ENCODE results near the gene SLC4A11.

SLC4A11 gene

DNA sequence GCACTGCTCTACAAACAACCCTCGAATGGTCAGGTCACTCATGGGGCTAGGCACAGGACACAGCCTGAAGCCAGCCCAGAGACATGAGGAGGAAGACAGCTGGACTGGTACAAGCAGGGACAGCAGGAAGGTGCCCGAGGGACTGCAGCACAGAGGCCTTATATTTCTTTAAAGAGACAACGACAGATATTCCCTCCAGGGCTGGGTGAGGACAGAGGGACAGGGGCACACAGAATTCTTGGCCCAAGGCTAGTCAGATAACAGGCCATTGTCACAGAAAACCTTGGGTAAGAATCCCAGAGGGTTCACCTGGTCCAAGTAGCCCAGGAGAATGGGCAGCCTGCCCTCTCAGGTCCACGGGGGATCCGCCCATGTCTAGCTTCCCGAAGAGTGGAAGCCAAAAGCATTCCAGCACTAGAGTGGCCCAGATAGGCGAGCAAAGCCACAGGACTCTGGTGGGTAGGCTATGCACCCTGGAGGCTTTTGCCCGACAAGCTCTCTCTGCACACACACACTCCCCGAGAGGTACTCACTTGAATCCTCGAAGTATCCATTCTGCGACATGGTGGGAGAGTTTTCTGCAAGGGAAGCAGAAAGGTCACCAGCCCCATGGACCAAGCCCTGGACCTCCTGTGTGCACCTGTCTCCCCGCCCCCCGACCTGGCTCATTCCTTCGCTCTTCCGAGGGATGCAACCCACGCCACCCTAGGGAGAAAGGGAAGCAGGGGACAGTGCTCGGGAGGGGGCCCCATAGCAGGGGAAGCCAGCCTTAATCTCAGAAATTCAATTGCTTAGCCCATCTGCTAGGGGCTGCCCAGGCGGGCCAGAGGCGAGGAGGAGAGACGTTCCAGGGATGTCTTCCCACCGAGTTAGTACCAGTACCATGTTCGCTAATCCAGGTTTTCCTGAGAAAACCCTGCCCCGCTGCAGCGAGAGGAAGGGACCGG lies 1.7 kb downstream of the SLC4A11 start:
- Histone ChIP-seq H3K9me3 (ENCODE audit: insufficient read depth, low read length) (no peaks in the 10 kb centered on the region), H4K20me1 (ENCODE audit: low read depth, low read length) (no peaks in the 10 kb centered on the region), H3F3A (ENCODE audit: insufficient read depth) (no peaks in the 10 kb centered on the region), H3K9me2 (replicated peaks; ENCODE audit: insufficient read depth, low read length) (no peaks in the 10 kb centered on the region), H3K4me3 (ENCODE audit: insufficient read depth, low read length, poor library complexity, severe bottlenecking) (no peak overlapping the region), H3K9ac (ENCODE audit: low read length) (peak overlapping the region; percentile 53; the same call in 1 of the 2 replicates), H3K4me2 (ENCODE audit: low read depth, low read length, poor library complexity, severe bottlenecking) (peak overlapping the region; percentile 63), H3K27ac (ENCODE audit: low read depth, low read length) (no peak overlapping the region), H3K27me3 (ENCODE audit: low read length) (no peaks in the 10 kb centered on the region), H3K79me2 (ENCODE audit: insufficient read depth, low read length) (no peaks in the 10 kb centered on the region), H3K36me3 (ENCODE audit: low read length) (no peaks in the 10 kb centered on the region), H2AFZ (ENCODE audit: low read depth, low read length, severe bottlenecking) (no peak overlapping the region)
- TF ChIP-seq, protein P1, sequence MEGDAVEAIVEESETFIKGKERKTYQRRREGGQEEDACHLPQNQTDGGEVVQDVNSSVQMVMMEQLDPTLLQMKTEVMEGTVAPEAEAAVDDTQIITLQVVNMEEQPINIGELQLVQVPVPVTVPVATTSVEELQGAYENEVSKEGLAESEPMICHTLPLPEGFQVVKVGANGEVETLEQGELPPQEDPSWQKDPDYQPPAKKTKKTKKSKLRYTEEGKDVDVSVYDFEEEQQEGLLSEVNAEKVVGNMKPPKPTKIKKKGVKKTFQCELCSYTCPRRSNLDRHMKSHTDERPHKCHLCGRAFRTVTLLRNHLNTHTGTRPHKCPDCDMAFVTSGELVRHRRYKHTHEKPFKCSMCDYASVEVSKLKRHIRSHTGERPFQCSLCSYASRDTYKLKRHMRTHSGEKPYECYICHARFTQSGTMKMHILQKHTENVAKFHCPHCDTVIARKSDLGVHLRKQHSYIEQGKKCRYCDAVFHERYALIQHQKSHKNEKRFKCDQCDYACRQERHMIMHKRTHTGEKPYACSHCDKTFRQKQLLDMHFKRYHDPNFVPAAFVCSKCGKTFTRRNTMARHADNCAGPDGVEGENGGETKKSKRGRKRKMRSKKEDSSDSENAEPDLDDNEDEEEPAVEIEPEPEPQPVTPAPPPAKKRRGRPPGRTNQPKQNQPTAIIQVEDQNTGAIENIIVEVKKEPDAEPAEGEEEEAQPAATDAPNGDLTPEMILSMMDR (IDR thresholded peaks at IDR 0.05; ENCODE audit: insufficient read depth, low read length, poor library complexity, severe bottlenecking) = no peak
- no peak for TF ChIP-seq EZH2phosphoT487 (conservative IDR thresholded peaks at IDR 0.05; ENCODE audit: low read length)

- Histone ChIP-seq H3K9me3 (ENCODE audit: insufficient read depth, low read length) (no peaks in the 10 kb centered on the region), H3F3A (ENCODE audit: insufficient read depth) (no peaks in the 10 kb centered on the region), H4K20me1 (ENCODE audit: low read depth, low read length) (no peaks in the 10 kb centered on the region)
These were observed 3.2 kb downstream of the SLC4A11 start for GRCh38 chr20:3235666-3236324.

GRCh38 chr20:3233991-3234498 lies 4.9 kb downstream of the SLC4A11 start:
- Histone ChIP-seq H2AFZ (ENCODE audit: low read depth, low read length, severe bottlenecking) (no peak overlapping the region), H3F3A (ENCODE audit: insufficient read depth) (no peaks in the 10 kb centered on the region), H3K36me3 (ENCODE audit: low read length) (no peaks in the 10 kb centered on the region), H3K27me3 (ENCODE audit: low read length) (no peaks in the 10 kb centered on the region), H3K9me3 (ENCODE audit: insufficient read depth, low read length) (no peaks in the 10 kb centered on the region), H4K20me1 (ENCODE audit: low read depth, low read length) (no peaks in the 10 kb centered on the region), H3K9me2 (replicated peaks; ENCODE audit: insufficient read depth, low read length) (no peaks in the 10 kb centered on the region), H3K9ac (ENCODE audit: low read length) (no peak overlapping the region), H3K4me3 (ENCODE audit: insufficient read depth, low read length, poor library complexity, severe bottlenecking) (no peak overlapping the region), H3K4me2 (ENCODE audit: low read depth, low read length, poor library complexity, severe bottlenecking) (no peak overlapping the region), H3K27ac (ENCODE audit: low read depth, low read length) (no peak overlapping the region), H3K79me2 (ENCODE audit: insufficient read depth, low read length) (no peaks in the 10 kb centered on the region)
- TF ChIP-seq, protein P1 (IDR thresholded peaks at IDR 0.05; ENCODE audit: insufficient read depth, low read length, poor library complexity, severe bottlenecking) = no peak
- TF ChIP-seq EZH2phosphoT487 (conservative IDR thresholded peaks at IDR 0.05; ENCODE audit: low read length) = no peak

More at GRCh38 chr20:3235666-3236324, 3.2 kb downstream of the SLC4A11 start:
- Histone ChIP-seq H3K27ac (ENCODE audit: low read depth, low read length) (no peak overlapping the region), H3K4me3 (ENCODE audit: insufficient read depth, low read length, poor library complexity, severe bottlenecking) (no peak overlapping the region), H3K27me3 (ENCODE audit: low read length) (no peaks in the 10 kb centered on the region), H3K36me3 (ENCODE audit: low read length) (no peaks in the 10 kb centered on the region), H2AFZ (ENCODE audit: low read depth, low read length, severe bottlenecking) (no peak overlapping the region), H3K4me2 (ENCODE audit: low read depth, low read length, poor library complexity, severe bottlenecking) (no peak overlapping the region), H3K9ac (ENCODE audit: low read length) (no peak overlapping the region), H3K79me2 (ENCODE audit: insufficient read depth, low read length) (no peaks in the 10 kb centered on the region), H3K9me2 (replicated peaks; ENCODE audit: insufficient read depth, low read length) (no peaks in the 10 kb centered on the region)
- TF ChIP-seq EZH2phosphoT487 (conservative IDR thresholded peaks at IDR 0.05; ENCODE audit: low read length) = no peak
- TF ChIP-seq, protein P1 (IDR thresholded peaks at IDR 0.05; ENCODE audit: insufficient read depth, low read length, poor library complexity, severe bottlenecking) = no peak
